CD4-positive, alpha-beta T cell (primary cell): ENCODE results near the gene MIR17HG. TPM values are rescaled to one million over a fixed set of nuclear protein-coding genes. Genes with fewer than 3 reads are reported as not detected.

Source experiments
- ATAC-seq: fragments of 200-7000 bp; cut with Tn5 transposase; one replicate; pipeline ENCODE4 v1.10.0; 2022; ENCODE audit warnings: mild to moderate bottlenecking; ENCODE audit not compliant: poor library complexity
- CTCF ChIA-PET: fragments of 350-600 bp; sonication (Branson Sonifier 250); formaldehyde crosslinking; loops from one replicate; lab custom pipeline; 2021; ENCODE audit warnings: antibody characterized with exemption, inconsistent platforms; lab: Charles Lee
- POLR2A ChIA-PET: fragments of 350-600 bp; sonication (Branson Sonifier 250); formaldehyde crosslinking; loops from one replicate; lab custom pipeline; 2021; ENCODE audit warnings: antibody characterized with exemption, inconsistent platforms; lab: Charles Lee
- DNase-seq, 14 experiments: peaks; one replicate each; pipeline ENCODE4 v3.0.0-alpha.2; 2013 to 2020; ENCODE audit warnings: mixed read lengths in 2 of 14
- H3K27ac ChIP-seq, 2 donors: one replicate each; pipeline versions ENCODE4 v1.5.1 to v1.7.0; 2013; ENCODE audit warnings: low read length in 2 of 2, low read depth in 1 of 2, mild to moderate bottlenecking in 1 of 2
- H3K27me3 ChIP-seq, 2 experiments: 1 replicate in 1 of 2; 2 replicates in 1 of 2; pipeline versions ENCODE4 v1.6.1 to v1.7.0; 2013; ENCODE audit warnings: low read length in 2 of 2, control low read depth in 1 of 2, mild to moderate bottlenecking in 1 of 2, moderate library complexity in 1 of 2; ENCODE audit not compliant: insufficient read depth in 2 of 2, control insufficient read depth in 1 of 2
- H3K36me3 ChIP-seq: one replicate; pipeline ENCODE4 v1.6.1; 2013; ENCODE audit warnings: low read length, control low read depth; ENCODE audit not compliant: insufficient read depth
- H3K4me1 ChIP-seq: one replicate; pipeline ENCODE4 v1.6.1; 2013; ENCODE audit warnings: low read length, control low read depth; ENCODE audit not compliant: insufficient read depth
- H3K4me3 ChIP-seq: one replicate; pipeline ENCODE4 v1.5.1; 2013; ENCODE audit warnings: mild to moderate bottlenecking, low read length, moderate library complexity
- H3K9me3 ChIP-seq, 2 experiments: 1 replicate in 1 of 2; 2 replicates in 1 of 2; pipeline versions ENCODE4 v1.6.1 to v1.7.0; 2013; ENCODE audit warnings: low read length in 2 of 2, mild to moderate bottlenecking in 2 of 2, control low read depth in 1 of 2, moderate library complexity in 1 of 2; ENCODE audit not compliant: control insufficient read depth in 1 of 2, insufficient read depth in 1 of 2
- H3K27ac Mint-ChIP-seq: one replicate; pipeline ENCODE4 v1.8.0; 2020; ENCODE audit warnings: mixed read lengths
- H3K27me3 Mint-ChIP-seq: one replicate; pipeline ENCODE4 v1.8.0; 2021; ENCODE audit warnings: mixed read lengths
- H3K36me3 Mint-ChIP-seq: one replicate; pipeline ENCODE4 v1.8.0; 2021; ENCODE audit warnings: low read depth, mixed read lengths
- H3K4me1 Mint-ChIP-seq: one replicate; pipeline ENCODE4 v1.8.0; 2021; ENCODE audit warnings: low read depth, mixed read lengths
- H3K4me3 Mint-ChIP-seq: one replicate; pipeline ENCODE4 v1.8.0; 2020; ENCODE audit warnings: mild to moderate bottlenecking, mixed read lengths
- H3K9me3 Mint-ChIP-seq: one replicate; pipeline ENCODE4 v1.8.0; 2020; ENCODE audit warnings: mixed read lengths
- CTCF ChIP-seq: fragments of 200-600 bp; IDR thresholded peaks from one replicate; pipeline ENCODE4 v1.8.0; 2022; ENCODE audit warnings: antibody characterized with exemption, mild to moderate bottlenecking
- intact Hi-C, 2 experiments: fragments of 100-400 bp; cut with DNase I in 1 of 2; cut with micrococcal nuclease in 1 of 2; formaldehyde crosslinking; loops; one replicate each; pipeline versions ENCODE4 v1.15.1 to v1.9.0; 2023 to 2025; cut with DNase I, micrococcal nuclease
- total RNA-seq, 174 experiments: library from RNA in 2 of 174; stranded (reverse) in 2 of 174; gene quantifications; one replicate each; pipeline ENCODE4 v1.2.3 and lab custom pipeline; 2021 to 2026

MIR17HG gene
- total RNA-seq, 2 experiments from 2014 or later: 6.0 to 6.6 TPM

DNA sequence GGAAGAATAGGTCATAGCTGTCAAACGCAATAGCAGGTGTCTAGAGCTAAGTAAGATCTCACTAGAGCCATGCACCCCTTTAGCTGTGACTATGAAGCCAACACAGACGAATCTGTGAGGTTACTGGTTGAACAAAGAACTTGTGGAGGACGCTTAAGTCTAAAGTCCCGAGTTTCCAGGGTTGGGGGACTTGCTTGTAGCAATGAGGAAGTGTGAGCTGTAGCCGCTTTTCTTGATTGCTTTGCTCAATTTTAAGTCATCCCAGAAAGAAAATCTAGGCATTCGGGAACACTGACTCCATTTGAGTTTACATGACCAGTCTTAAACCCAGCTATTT is 52.5 kb downstream of the MIR17HG start:
- POLR2A ChIA-PET: interaction anchor here (2.5 kb wide), 1 partner anchor 53 kb away, joined by 9 read pairs; the partner anchor contains the start of gene MIR17HG
- no peaks in the 10 kb centered on the region for H3K36me3 Mint-ChIP-seq
- H3K4me1 Mint-ChIP-seq: peaks cover 19% of the 10 kb centered on the region
- H3K4me3 Mint-ChIP-seq: peak overlapping the region; percentile 79
- H3K9me3 ChIP-seq: peaks cover 0 to 11% of the 10 kb centered on the region in 2 experiments
- CTCF ChIA-PET: interaction anchor here (1.0 kb wide), 1 partner anchor 12 kb away, joined by 5 read pairs; no protein-coding TSS in a partner anchor
- H3K9me3 Mint-ChIP-seq: no peaks in the 10 kb centered on the region
- peaks cover 17% of the 10 kb centered on the region for H3K4me1 ChIP-seq
- no peak for TF ChIP-seq CTCF
- DNase-seq (peak in 2 of 14 experiments; percentile 14 to 17), ATAC-seq (no peak)
- peaks cover 50% of the 10 kb centered on the region for H3K27me3 Mint-ChIP-seq
- intact Hi-C loops: loop anchor here (10.0 kb wide), 1 partner anchor 265 kb away; no protein-coding TSS in a partner anchor
- H3K36me3 ChIP-seq: no peaks in the 10 kb centered on the region
- no peak overlapping the region for H3K27ac ChIP-seq
- no peak overlapping the region for H3K27ac Mint-ChIP-seq
- no peak overlapping the region for H3K4me3 ChIP-seq
- peaks cover 15 to 22% of the 10 kb centered on the region in 2 experiments for H3K27me3 ChIP-seq

DNA sequence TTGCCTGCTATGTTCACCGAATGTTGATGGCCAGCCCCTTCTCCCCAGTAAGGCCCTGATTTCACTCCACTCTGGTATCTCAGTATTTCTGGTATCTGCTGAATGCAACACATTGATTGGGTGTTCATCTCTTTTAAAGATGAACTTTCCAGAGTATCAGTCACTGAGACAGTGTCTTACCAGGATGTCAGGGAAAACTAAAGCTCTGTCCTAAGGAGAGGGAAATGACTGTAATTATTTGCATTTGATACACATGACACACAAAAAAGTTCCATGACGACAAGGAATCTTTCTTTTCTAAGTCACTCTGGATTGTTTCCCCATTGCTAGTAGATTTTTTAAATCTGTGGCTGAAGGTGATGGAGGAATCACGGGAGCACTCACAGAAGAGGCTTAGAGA is 53.2 kb downstream of the MIR17HG start:
- Mint-ChIP-seq H3K27me3 (peaks cover 43% of the 10 kb centered on the region), H3K9me3 (no peaks in the 10 kb centered on the region), H3K4me3 (peak overlapping the region; percentile 30), H3K4me1 (peaks cover 19% of the 10 kb centered on the region), H3K27ac (no peak overlapping the region), H3K36me3 (no peaks in the 10 kb centered on the region)
- ChIA-PET POLR2A (no interaction called here), CTCF (interaction anchor here (1.0 kb wide), 1 partner anchor 11 kb away, joined by 5 read pairs; no protein-coding TSS in a partner anchor)
- ATAC-seq (no peak), DNase-seq (no peak)
- peaks cover 17% of the 10 kb centered on the region for H3K4me1 ChIP-seq
- peaks cover 15 to 18% of the 10 kb centered on the region in 2 experiments for H3K27me3 ChIP-seq
- no peaks in the 10 kb centered on the region for H3K36me3 ChIP-seq
- no peak for TF ChIP-seq CTCF
- H3K27ac ChIP-seq: no peak overlapping the region
- H3K9me3 ChIP-seq: peaks cover 0 to 11% of the 10 kb centered on the region in 2 experiments
- intact Hi-C loops: loop anchor here (10.0 kb wide), 1 partner anchor 266 kb away; no protein-coding TSS in a partner anchor
- H3K4me3 ChIP-seq: no peak overlapping the region

- Mint-ChIP-seq H3K27ac (no peak overlapping the region), H3K4me1 (peaks cover 19% of the 10 kb centered on the region), H3K27me3 (peaks cover 32% of the 10 kb centered on the region), H3K4me3 (no peak overlapping the region), H3K9me3 (no peaks in the 10 kb centered on the region), H3K36me3 (no peaks in the 10 kb centered on the region)
- DNase-seq: no peak
- no peak for TF ChIP-seq CTCF
- Histone ChIP-seq H3K9me3 (peaks cover 7 to 11% of the 10 kb centered on the region in 2 experiments), H3K27me3 (peaks cover 10% of the 10 kb centered on the region in 2 experiments), H3K36me3 (no peaks in the 10 kb centered on the region), H3K4me3 (no peak overlapping the region), H3K4me1 (peaks cover 17% of the 10 kb centered on the region), H3K27ac (no peak overlapping the region)
- intact Hi-C loops: loop anchor here (10.0 kb wide), 1 partner anchor 267 kb away; no protein-coding TSS in a partner anchor
- POLR2A ChIA-PET: no interaction called here
- CTCF ChIA-PET: no interaction called here
- ATAC-seq: no peak
These were observed 54.4 kb downstream of the MIR17HG start for GRCh38 chr13:91401920-91402319.

Other genes starting within 250 kb of the MIR17HG start
- not detected for gene GPC5, start 50.9 kb downstream of the MIR17HG start, total RNA-seq